Measurements from ENCODE around the gene GPR75.

Gene GPR75

GRCh38 chr2:53859206-53860181, at the start of gene GPR75:
TSS of gene GPR75 (minus strand) at chr2:53859967. CDS start at chr2:53854756, 5,211 bp downstream.
- no peak for DNase-seq (ENCODE audit: low spot score)

- DNase-seq (ENCODE audit: low spot score) = no peak
These were observed 47.8 kb upstream of the GPR75 start for GRCh38 chr2:53907582-53907981.

GRCh38 chr2:53905396-53905795, 45.6 kb upstream of the GPR75 start:
- no peak for DNase-seq (ENCODE audit: low spot score)

- no peak for DNase-seq (ENCODE audit: low spot score)
These were observed 43.2 kb upstream of the GPR75 start for GRCh38 chr2:53903011-53903410.

- DNase-seq (ENCODE audit: low spot score) = no peak
These were observed 41.4 kb upstream of the GPR75 start for GRCh38 chr2:53901192-53901591.

GRCh38 chr2:53896864-53897263, 37.1 kb upstream of the GPR75 start:
- DNase-seq (ENCODE audit: low spot score) = no peak

- DNase-seq (ENCODE audit: low spot score) = no peak
These were observed 26.9 kb upstream of the GPR75 start for GRCh38 chr2:53886406-53887280.

- no peak for DNase-seq (ENCODE audit: low spot score)
These were observed 25.1 kb upstream of the GPR75 start for GRCh38 chr2:53884883-53885282.

- DNase-seq (ENCODE audit: low spot score) = no peak
These were observed 22.2 kb upstream of the GPR75 start for GRCh38 chr2:53881986-53882385.

GRCh38 chr2:53881360-53881759, 21.6 kb upstream of the GPR75 start:
- DNase-seq (ENCODE audit: low spot score) = no peak

GRCh38 chr2:53880756-53881155, 21.0 kb upstream of the GPR75 start:
- DNase-seq (ENCODE audit: low spot score) = no peak

- no peak for DNase-seq (ENCODE audit: low spot score)
These were observed 17.8 kb upstream of the GPR75 start for GRCh38 chr2:53877556-53877955.

GRCh38 chr2:53877112-53877511, 17.3 kb upstream of the GPR75 start:
- DNase-seq (ENCODE audit: low spot score) = no peak

- DNase-seq (ENCODE audit: low spot score) = no peak
These were observed 14.7 kb upstream of the GPR75 start for GRCh38 chr2:53874401-53874950.

GRCh38 chr2:53867773-53868172, 8.0 kb upstream of the GPR75 start:
- DNase-seq (ENCODE audit: low spot score) = no peak

GRCh38 chr2:53867169-53867568, 7.4 kb upstream of the GPR75 start:
- DNase-seq (ENCODE audit: low spot score) = no peak

GRCh38 chr2:53865962-53866361, 6.2 kb upstream of the GPR75 start:
- no peak for DNase-seq (ENCODE audit: low spot score)

- no peak for DNase-seq (ENCODE audit: low spot score)
These were observed 5.5 kb upstream of the GPR75 start for GRCh38 chr2:53865264-53865663.

- DNase-seq (ENCODE audit: low spot score) = no peak
These were observed 3.9 kb upstream of the GPR75 start for GRCh38 chr2:53863538-53864227.

GRCh38 chr2:53861824-53862223, 2.1 kb upstream of the GPR75 start:
- no peak for DNase-seq (ENCODE audit: low spot score)

GRCh38 chr2:53856272-53856671, 3.5 kb downstream of the GPR75 start:
- no peak for DNase-seq (ENCODE audit: low spot score)

- DNase-seq (ENCODE audit: low spot score) = no peak
These were observed 5.1 kb downstream of the GPR75 start for GRCh38 chr2:53854678-53855077.
